Measurements from ENCODE around the gene HM13.
"Not testable (repeated sequence)": the region's sequence is repeated elsewhere in the genome, so short reads cannot be mapped to it uniquely, and the experiment has no call there.

Gene HM13

GRCh38 chr20:31500527-31500926 lies 13.7 kb upstream of the HM13 start:
- no peak for DNase-seq (ENCODE audit: low read depth in 1 of 2, low spot score in 1 of 2)

- DNase-seq (ENCODE audit: low read depth in 1 of 2, low spot score in 1 of 2), result peak; percentile 53 to 62
Observed at GRCh38 chr20:31502884-31503673, 11.2 kb upstream of the HM13 start.

GRCh38 chr20:31505903-31506302 lies 8.3 kb upstream of the HM13 start:
- DNase-seq (ENCODE audit: low read depth in 1 of 2, low spot score in 1 of 2), result no peak

- no peak for DNase-seq (ENCODE audit: low read depth in 1 of 2, low spot score in 1 of 2)
Observed at GRCh38 chr20:31508517-31509244, 5.6 kb upstream of the HM13 start.

GRCh38 chr20:31515072-31515774 lies 981 bp downstream of the HM13 start:
- no peak for DNase-seq (ENCODE audit: low read depth in 1 of 2, low spot score in 1 of 2)

GRCh38 chr20:31515775-31516107 lies 1.5 kb downstream of the HM13 start:
- DNase-seq (ENCODE audit: low read depth in 1 of 2, low spot score in 1 of 2), result no peak

- no peak for DNase-seq (ENCODE audit: low read depth in 1 of 2, low spot score in 1 of 2)
Observed at GRCh38 chr20:31516166-31516565, 1.9 kb downstream of the HM13 start.

GRCh38 chr20:31516651-31517050 lies 2.4 kb downstream of the HM13 start:
- DNase-seq (ENCODE audit: low read depth in 1 of 2, low spot score in 1 of 2), result no peak

GRCh38 chr20:31517373-31517772 lies 3.1 kb downstream of the HM13 start:
- no peak for DNase-seq (ENCODE audit: low read depth in 1 of 2, low spot score in 1 of 2)

- DNase-seq (ENCODE audit: low read depth in 1 of 2, low spot score in 1 of 2), result not testable (repeated sequence)
Observed at GRCh38 chr20:31521267-31521666, 7.0 kb downstream of the HM13 start.

- DNase-seq (ENCODE audit: low read depth in 1 of 2, low spot score in 1 of 2), result no peak
Observed at GRCh38 chr20:31522731-31523130, 8.5 kb downstream of the HM13 start.

GRCh38 chr20:31523361-31524283 lies 9.4 kb downstream of the HM13 start:
- DNase-seq (ENCODE audit: low read depth in 1 of 2, low spot score in 1 of 2), result no peak

GRCh38 chr20:31527266-31527665 lies 13.0 kb downstream of the HM13 start:
- no peak for DNase-seq (ENCODE audit: low read depth in 1 of 2, low spot score in 1 of 2)

GRCh38 chr20:31535298-31535697 lies 21.1 kb downstream of the HM13 start:
- no peak for DNase-seq (ENCODE audit: low read depth in 1 of 2, low spot score in 1 of 2)

- DNase-seq (ENCODE audit: low read depth in 1 of 2, low spot score in 1 of 2), result no peak
Observed at GRCh38 chr20:31536575-31536974, 22.3 kb downstream of the HM13 start.

- DNase-seq (ENCODE audit: low read depth in 1 of 2, low spot score in 1 of 2), result no peak
Observed at GRCh38 chr20:31537116-31537871, 23.1 kb downstream of the HM13 start.

- no peak for DNase-seq (ENCODE audit: low read depth in 1 of 2, low spot score in 1 of 2)
Observed at GRCh38 chr20:31537890-31538289, 23.6 kb downstream of the HM13 start.

- no peak for DNase-seq (ENCODE audit: low read depth in 1 of 2, low spot score in 1 of 2)
Observed at GRCh38 chr20:31538326-31538725, 24.1 kb downstream of the HM13 start.

- not testable (repeated sequence) for DNase-seq (ENCODE audit: low read depth in 1 of 2, low spot score in 1 of 2)
Observed at GRCh38 chr20:31539636-31540035, 25.4 kb downstream of the HM13 start.

GRCh38 chr20:31540406-31540805 lies 26.2 kb downstream of the HM13 start:
- DNase-seq (ENCODE audit: low read depth in 1 of 2, low spot score in 1 of 2), result no peak
